GM12878 (cell line): ENCODE data around the gene ATP7A. TPM values are rescaled to one million over a fixed set of nuclear protein-coding genes. Genes with fewer than 3 reads are reported as not detected.
"Not testable (repeated sequence)": the region's sequence is repeated elsewhere in the genome, so short reads cannot be mapped to it uniquely, and the experiment has no call there.

Experiments used
- ATAC-seq: fragments of 200-7000 bp; cut with Tn5 transposase; 3 replicates; pipeline ENCODE4 v1.9.1; 2020; ENCODE audit warnings: mild to moderate bottlenecking, moderate library complexity
- BruUV-seq: library from RNA; stranded (reverse); fragments of 400-500 nt; replicated peaks from 2 replicates; lab custom pipeline; 2021; lab: Mats Ljungman, UMichigan
- CTCF ChIA-PET: fragments of 300-600 bp; sonication (Branson Sonifier 250); formaldehyde crosslinking; extraction: SDS; loops from one replicate; lab custom pipeline; 2021; ENCODE audit warnings: inconsistent platforms; lab: Yijun Ruan, JAX
- POLR2A ChIA-PET: fragments of 350-600 bp; formaldehyde crosslinking; extraction: SDS; loops from one replicate; lab custom pipeline; 2021; ENCODE audit warnings: inconsistent platforms; lab: Charles Lee
- RAD21 ChIA-PET: fragments of 300-600 bp; sonication (Branson Sonifier 250); formaldehyde crosslinking; loops from one replicate; lab custom pipeline; 2023; ENCODE audit warnings: antibody characterized with exemption; ENCODE audit not compliant: unreplicated experiment; lab: Charles Lee
- SMC1A ChIA-PET: fragments of 300-600 bp; sonication (Branson Sonifier 250); formaldehyde crosslinking; loops from one replicate; lab custom pipeline; 2023; ENCODE audit not compliant: unreplicated experiment, uncharacterized antibody; lab: Charles Lee
- DNase-seq: peaks from one replicate; pipeline ENCODE4 v3.0.0-alpha.2; 2011; ENCODE audit warnings: low read depth, low spot score
- FAIRE-seq: peaks from 3 replicates; lab custom pipeline; 2011; peaks lifted over from hg19 to GRCh38; lab: Jason Lieb, UNC
- H2AFZ ChIP-seq: 2 replicates; pipeline ENCODE4 v1.6.0; 2011; ENCODE audit warnings: low read depth, low read length, control low read depth; ENCODE audit not compliant: control insufficient read depth
- H3K27ac ChIP-seq: 2 replicates; pipeline ENCODE4 v1.5.1; 2011; ENCODE audit warnings: control low read depth; ENCODE audit not compliant: control insufficient read depth, insufficient read depth
- H3K27me3 ChIP-seq, 2 experiments: replicated peaks in 1 of 2; 2 replicates each; pipeline versions ENCODE4 v1.6.0 to v1.6.1; 2011; ENCODE audit warnings: low read length in 1 of 2; ENCODE audit not compliant: control insufficient read depth in 2 of 2, insufficient read depth in 2 of 2
- H3K36me3 ChIP-seq, 2 experiments: 2 replicates each; pipeline ENCODE4 v1.5.1; 2011; ENCODE audit warnings: low read length in 1 of 2; ENCODE audit not compliant: control insufficient read depth in 2 of 2, insufficient read depth in 2 of 2
- H3K4me1 ChIP-seq: 2 replicates; pipeline ENCODE4 v1.6.1; 2011; ENCODE audit warnings: mild to moderate bottlenecking, low read length, moderate library complexity, mixed read lengths; ENCODE audit not compliant: control insufficient read depth, insufficient read depth
- H3K4me2 ChIP-seq: 2 replicates; pipeline ENCODE4 v1.6.0; 2011; ENCODE audit warnings: control low read depth; ENCODE audit not compliant: control insufficient read depth, insufficient read depth
- H3K4me3 ChIP-seq: fragments of 200-600 bp; sonication (generic); 2 replicates; pipeline ENCODE4 v1.5.1; 2016
- H3K79me2 ChIP-seq: 2 replicates; pipeline ENCODE4 v1.6.0; 2011; ENCODE audit warnings: low read length; ENCODE audit not compliant: control insufficient read depth, insufficient read depth
- H3K9ac ChIP-seq: 2 replicates; pipeline ENCODE4 v1.8.0; 2011; ENCODE audit warnings: low read length, control low read depth, mixed read lengths; ENCODE audit not compliant: control insufficient read depth, insufficient read depth
- H3K9me3 ChIP-seq: replicated peaks from 3 replicates; pipeline ENCODE4 v1.5.1; 2011; ENCODE audit warnings: mild to moderate bottlenecking, low read length; ENCODE audit not compliant: control insufficient read depth, insufficient read depth
- H4K20me1 ChIP-seq: 2 replicates; pipeline ENCODE4 v1.6.0; 2011; ENCODE audit not compliant: control insufficient read depth, insufficient read depth
- POLR2A ChIP-seq: IDR thresholded peaks from 2 replicates; pipeline ENCODE4 v1.6.1; 2011; ENCODE audit warnings: low read depth, mild to moderate bottlenecking, low read length
- RELA ChIP-seq: fragments of 450-650 bp; IDR thresholded peaks from 2 replicates; pipeline ENCODE4 v1.8.0; 2014; ENCODE audit warnings: borderline replicate concordance; ENCODE audit not compliant: partially characterized antibody
- ZBTB40 ChIP-seq: fragments of 450-650 bp; IDR thresholded peaks from 2 replicates; pipeline ENCODE4 v1.6.1; 2016; ENCODE audit warnings: mild to moderate bottlenecking, moderate library complexity, borderline replicate concordance
- WGBS: methylation state at CpG from one replicate; pipeline ENCODE4 v1.1.6; 2016; ENCODE audit warnings: low lambda C conversion rate; ENCODE audit not compliant: insufficient replicate concordance, insufficient coverage; ENCODE audit errors: missing lambda C conversion rate; 5-methylcytosine and 5-hydroxymethylcytosine counted together
- in situ Hi-C: fragments of 300-500 bp; cut with MboI; formaldehyde crosslinking; loops from 9 replicates; pipeline ENCODE4 v1.14.3; 2018; ENCODE audit warnings: mixed read lengths
- intact Hi-C: fragments of 100-400 bp; cut with micrococcal nuclease; formaldehyde crosslinking; loops from one replicate; pipeline ENCODE4 v1.14.2; 2022; ENCODE audit not compliant: unreplicated experiment
- polyA plus RNA-seq, 11 experiments: library from polyadenylated mRNA; depleted of rRNA in 4 of 11; unstranded in 6 of 11; stranded (reverse) in 5 of 11; fragments of >200 nt; fragmentation: Nextera tagmentation in 4 of 11; fragmentation: Illumina TruSeq in 1 of 11; extraction: Ambion mirVana in 4 of 11; extraction: Trizol in 1 of 11; gene quantifications; 1 replicate in 1 of 11; 2 replicates in 10 of 11; pipeline versions ENCODE4 v1.2.1 to v1.2.3, GENCODE V29; 2011 to 2016; ENCODE audit warnings: inconsistent platforms in 2 of 11, missing spikeins in 2 of 11, low read depth in 1 of 11
- total RNA-seq, 4 experiments: library from RNA; depleted of rRNA in 3 of 4; stranded (reverse); fragments of >200 nt in 3 of 4; fragmentation: Illumina TruSeq in 1 of 4; extraction: Trizol in 1 of 4; gene quantifications; 2 replicates each; pipeline versions ENCODE4 v1.2.1 to v1.2.3, GENCODE V29; 2013 to 2021
- TF ChIP-seq, protein P1 (sequence below): fragments of 150-350 bp; IDR thresholded peaks from 2 replicates; pipeline ENCODE4 v1.6.1; 2014; ENCODE audit warnings: mild to moderate bottlenecking, low read depth, low read length
- TF ChIP-seq, protein P2 (sequence below): fragments of 450-650 bp; formaldehyde crosslinking; IDR thresholded peaks from 2 replicates; pipeline ENCODE4 v1.4.0; 2022; ENCODE audit warnings: mild to moderate bottlenecking, moderate library complexity

The ATP7A gene
- total and polyA plus RNA-seq, 10 of the 15 experiments (the other 5 are each of a cell fraction or from before 2014, with no cell fraction given): 2.5 to 12.0 (median 7.6) TPM

DNA sequence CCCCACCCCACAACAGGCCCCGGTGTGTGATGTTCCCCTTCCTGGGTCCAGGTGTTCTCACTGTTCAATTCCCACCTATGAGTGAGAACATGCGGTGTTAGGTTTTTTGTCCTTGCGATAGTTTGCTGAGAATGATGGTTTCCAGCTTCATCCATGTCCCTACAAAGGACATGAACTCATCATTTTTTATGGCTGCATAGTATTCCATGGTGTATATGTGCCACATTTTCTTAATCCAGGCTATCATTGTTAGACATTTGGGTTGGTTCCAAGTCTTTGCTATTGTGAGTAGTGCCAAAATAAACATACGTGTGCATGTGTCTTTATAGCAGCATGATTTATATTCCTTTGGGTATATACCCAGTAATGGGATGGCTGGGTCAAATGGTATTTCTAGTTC is 29.1 kb upstream of the ATP7A start:
- ATAC-seq, H3K36me3 ChIP-seq, H3K27me3 ChIP-seq, H3K4me1 ChIP-seq, RAD21 ChIA-PET, H3K9ac ChIP-seq, H4K20me1 ChIP-seq, CTCF ChIA-PET, H3K79me2 ChIP-seq, H3K9me3 ChIP-seq, FAIRE-seq, intact Hi-C loops, H3K27ac ChIP-seq, DNase-seq, BruUV-seq, in situ Hi-C loops, H3K4me3 ChIP-seq, H2AFZ ChIP-seq, H3K4me2 ChIP-seq: not testable (repeated sequence)
- ChIA-PET SMC1A (interaction anchor here (1.2 kb wide), 1 partner anchor 12 kb away, joined by 3 read pairs; no protein-coding TSS in a partner anchor), POLR2A (interaction anchor here (0.6 kb wide), 1 partner anchor 116 kb away, joined by 4 read pairs; no protein-coding TSS in a partner anchor)
- 86% methylated on average over 4 of the region's 4 CpGs for WGBS

GRCh38 chrX:77892887-77893286 is 17.6 kb upstream of the ATP7A start:
- intact Hi-C loops: loop anchor here (5.0 kb wide), 1 partner anchor 111 kb away; no protein-coding TSS in a partner anchor
- Histone ChIP-seq H4K20me1 (no peaks in the 10 kb centered on the region; the same call in 1 of the 2 replicates), H3K9ac (no peak overlapping the region), H3K27ac (no peak overlapping the region), H3K4me1 (no peaks in the 10 kb centered on the region), H3K36me3 (no peaks in the 10 kb centered on the region), H3K4me2 (peak overlapping the region; percentile 55; the same call in 1 of the 2 replicates), H3K4me3 (peak overlapping the region; percentile 85; the same call in 1 of the 2 replicates), H3K27me3 (no peaks in the 10 kb centered on the region), H3K79me2 (peaks cover 52% of the 10 kb centered on the region), H2AFZ (no peak overlapping the region), H3K9me3 (no peaks in the 10 kb centered on the region)
- 88% methylated on average over 2 of the region's 2 CpGs for WGBS
- ChIA-PET RAD21 (interaction anchor here (1.2 kb wide), 1 partner anchor 132 kb away, joined by 3 read pairs; no protein-coding TSS in a partner anchor), CTCF (no interaction called here), SMC1A (interaction anchor here (1.5 to 1.7 kb wide), 2 partner anchors 11 to 29 kb away, joined by 3 read pairs; no protein-coding TSS in a partner anchor), POLR2A (no interaction called here)
- DNase-seq (no peak), FAIRE-seq (no peak), ATAC-seq (no peak)
- in situ Hi-C loops: no loop called here
- no TSS peak for BruUV-seq
- TF ChIP-seq, protein P1, sequence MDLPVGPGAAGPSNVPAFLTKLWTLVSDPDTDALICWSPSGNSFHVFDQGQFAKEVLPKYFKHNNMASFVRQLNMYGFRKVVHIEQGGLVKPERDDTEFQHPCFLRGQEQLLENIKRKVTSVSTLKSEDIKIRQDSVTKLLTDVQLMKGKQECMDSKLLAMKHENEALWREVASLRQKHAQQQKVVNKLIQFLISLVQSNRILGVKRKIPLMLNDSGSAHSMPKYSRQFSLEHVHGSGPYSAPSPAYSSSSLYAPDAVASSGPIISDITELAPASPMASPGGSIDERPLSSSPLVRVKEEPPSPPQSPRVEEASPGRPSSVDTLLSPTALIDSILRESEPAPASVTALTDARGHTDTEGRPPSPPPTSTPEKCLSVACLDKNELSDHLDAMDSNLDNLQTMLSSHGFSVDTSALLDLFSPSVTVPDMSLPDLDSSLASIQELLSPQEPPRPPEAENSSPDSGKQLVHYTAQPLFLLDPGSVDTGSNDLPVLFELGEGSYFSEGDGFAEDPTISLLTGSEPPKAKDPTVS: no peak
- TF ChIP-seq RELA: no peak
- TF ChIP-seq POLR2A: no peak
- TF ChIP-seq, protein P2, sequence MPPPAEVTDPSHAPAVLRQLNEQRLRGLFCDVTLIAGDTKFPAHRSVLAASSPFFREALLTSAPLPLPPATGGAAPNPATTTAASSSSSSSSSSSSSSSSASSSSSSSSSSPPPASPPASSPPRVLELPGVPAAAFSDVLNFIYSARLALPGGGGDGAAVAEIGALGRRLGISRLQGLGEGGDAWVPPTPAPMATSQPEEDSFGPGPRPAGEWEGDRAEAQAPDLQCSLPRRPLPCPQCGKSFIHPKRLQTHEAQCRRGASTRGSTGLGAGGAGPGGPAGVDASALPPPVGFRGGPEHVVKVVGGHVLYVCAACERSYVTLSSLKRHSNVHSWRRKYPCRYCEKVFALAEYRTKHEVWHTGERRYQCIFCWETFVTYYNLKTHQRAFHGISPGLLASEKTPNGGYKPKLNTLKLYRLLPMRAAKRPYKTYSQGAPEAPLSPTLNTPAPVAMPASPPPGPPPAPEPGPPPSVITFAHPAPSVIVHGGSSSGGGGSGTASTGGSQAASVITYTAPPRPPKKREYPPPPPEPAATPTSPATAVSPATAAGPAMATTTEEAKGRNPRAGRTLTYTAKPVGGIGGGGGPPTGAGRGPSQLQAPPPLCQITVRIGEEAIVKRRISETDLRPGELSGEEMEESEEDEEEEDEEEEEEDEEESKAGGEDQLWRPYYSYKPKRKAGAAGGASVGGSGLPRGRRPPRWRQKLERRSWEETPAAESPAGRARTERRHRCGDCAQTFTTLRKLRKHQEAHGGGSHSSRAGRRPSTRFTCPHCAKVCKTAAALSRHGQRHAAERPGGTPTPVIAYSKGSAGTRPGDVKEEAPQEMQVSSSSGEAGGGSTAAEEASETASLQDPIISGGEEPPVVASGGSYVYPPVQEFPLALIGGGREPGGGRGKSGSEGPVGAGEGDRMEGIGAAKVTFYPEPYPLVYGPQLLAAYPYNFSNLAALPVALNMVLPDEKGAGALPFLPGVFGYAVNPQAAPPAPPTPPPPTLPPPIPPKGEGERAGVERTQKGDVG (CRISPR knock-in tag): no peak
- no peak for TF ChIP-seq ZBTB40
